HCT116 (cell line): Measurements from ENCODE around the gene OSBPL1A. TPM values are rescaled to one million over a fixed set of nuclear protein-coding genes. Genes with fewer than 3 reads are reported as not detected.

Experiments used
- CBX3 ChIP-seq: IDR thresholded peaks from 2 replicates; pipeline ENCODE4 v1.6.1; 2012; ENCODE audit warnings: low read depth
- EZH2phosphoT487 ChIP-seq: fragments of 200-600 bp; IDR thresholded peaks from 2 replicates; pipeline ENCODE4 v1.6.1; 2018; ENCODE audit warnings: antibody characterized with exemption, borderline replicate concordance
- JUND ChIP-seq: IDR thresholded peaks from 2 replicates; pipeline ENCODE4 v1.6.1; 2012
- POLR2A ChIP-seq: IDR thresholded peaks from 2 replicates; pipeline ENCODE4 v1.7.0; 2011; ENCODE audit warnings: borderline replicate concordance; ENCODE audit not compliant: insufficient read depth, insufficient read length; ENCODE audit errors: extremely low read depth
- POLR2AphosphoS5 ChIP-seq: IDR thresholded peaks from 2 replicates; pipeline ENCODE4 v1.6.1; 2011; ENCODE audit warnings: mild to moderate bottlenecking, low read depth, low read length, moderate library complexity
- RAD21 ChIP-seq: IDR thresholded peaks from 2 replicates; pipeline ENCODE4 v1.6.1; 2012; ENCODE audit warnings: low read depth, mild to moderate bottlenecking
- SIN3A ChIP-seq: IDR thresholded peaks from 2 replicates; pipeline ENCODE4 v1.6.1; 2012; ENCODE audit warnings: low read depth
- SP1 ChIP-seq: IDR thresholded peaks from 2 replicates; pipeline ENCODE4 v1.6.1; 2012; ENCODE audit warnings: low read depth
- SRF ChIP-seq: IDR thresholded peaks from 2 replicates; pipeline ENCODE4 v1.6.1; 2012; ENCODE audit warnings: low read depth
- YY1 ChIP-seq: IDR thresholded peaks from 2 replicates; pipeline ENCODE4 v1.6.1; 2011; ENCODE audit warnings: low read length, low read depth, moderate library complexity, mild to moderate bottlenecking; ENCODE audit not compliant: insufficient replicate concordance; ENCODE audit errors: extremely low read depth
- ZBTB33 ChIP-seq: IDR thresholded peaks from 2 replicates; pipeline ENCODE4 v1.6.1; 2011; ENCODE audit warnings: mild to moderate bottlenecking, low read length, moderate library complexity; ENCODE audit not compliant: insufficient replicate concordance; ENCODE audit errors: extremely low read depth
- ZFX ChIP-seq: fragments of 450-650 bp; IDR thresholded peaks from 2 replicates; pipeline ENCODE4 v1.6.1; 2017
- ZNF274 ChIP-seq: fragments of 200-500 bp; sonication (Bioruptor generic); IDR thresholded peaks from 2 replicates; pipeline ENCODE4 v1.6.1; 2014; ENCODE audit warnings: mild to moderate bottlenecking, low read depth, low read length, inconsistent platforms
- total RNA-seq: library from RNA; stranded (reverse); gene quantifications from one replicate; pipeline ENCODE4 v1.2.1, GENCODE V29; 2021; ENCODE audit not compliant: unreplicated experiment
- TF ChIP-seq, protein P1 (sequence below): IDR thresholded peaks from 2 replicates; pipeline ENCODE4 v1.6.1; 2012
- TF ChIP-seq, protein P2 (sequence below), 3 experiments: fragments of 200-600 bp in 1 of 3; sonication (generic) in 1 of 3; IDR thresholded peaks in 2 of 3; conservative IDR thresholded peaks in 1 of 3; 2 replicates each; pipeline ENCODE4 v1.5.1; 2012 to 2017; ENCODE audit warnings: low read depth in 2 of 3, low read length in 2 of 3, antibody characterized with exemption in 1 of 3, borderline replicate concordance in 1 of 3, control low read depth in 1 of 3, mild to moderate bottlenecking in 1 of 3, mixed read lengths in 1 of 3, mixed run types in 1 of 3, moderate library complexity in 1 of 3; ENCODE audit not compliant: insufficient read depth in 1 of 3
- TF ChIP-seq, protein P3 (sequence below): IDR thresholded peaks from 2 replicates; pipeline ENCODE4 v1.6.1; 2012

The OSBPL1A gene
- total RNA-seq, 1 experiment from 2014 or later, result 18.9 TPM

DNA sequence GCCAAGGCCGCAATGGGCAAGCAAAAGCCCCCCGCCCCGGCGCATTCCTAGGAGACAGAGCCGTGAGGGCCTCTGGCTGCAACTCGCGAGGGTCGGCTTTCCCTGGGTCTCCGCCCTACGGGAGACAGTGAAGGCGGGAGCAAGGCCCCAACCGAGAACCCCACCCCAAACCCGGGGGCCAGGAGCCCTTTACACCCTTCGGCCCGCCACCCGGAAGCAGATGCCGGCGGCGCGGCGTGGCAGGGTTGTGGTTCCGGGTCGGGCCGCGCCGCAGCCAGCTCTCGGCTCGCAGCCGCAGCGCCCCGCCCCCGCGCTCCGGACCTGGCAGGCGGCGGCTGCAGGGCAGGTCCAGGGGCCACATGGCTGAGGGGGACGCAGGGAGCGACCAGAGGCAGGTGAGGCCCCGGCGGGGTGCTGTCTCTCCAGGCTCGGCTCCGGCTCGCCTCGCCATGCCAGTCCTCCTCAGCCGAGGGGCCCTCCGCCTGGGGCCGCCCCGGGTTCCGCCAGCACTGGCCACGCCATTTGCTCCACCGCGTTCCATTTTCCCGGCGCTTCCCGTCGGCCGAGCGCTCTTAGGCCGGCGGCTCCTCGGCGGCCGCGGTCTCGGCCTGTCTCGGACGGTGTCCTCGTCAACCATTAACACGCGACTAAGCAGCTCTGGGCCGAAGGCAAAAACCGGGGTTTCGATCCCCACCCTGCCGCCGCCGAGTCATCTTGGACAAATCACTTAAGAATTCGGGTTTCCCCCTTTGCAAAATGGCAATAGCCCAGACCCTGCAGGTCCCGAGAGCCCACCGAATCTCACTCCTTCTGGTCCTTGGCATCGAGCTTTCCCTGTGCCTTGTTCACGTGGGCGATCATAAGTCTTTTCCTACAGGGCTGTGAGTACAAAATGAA lies 29.0 kb upstream of the OSBPL1A start, which contains the start of gene IMPACT (continued):
- TF ChIP-seq ZBTB33 (peak; percentile 25), POLR2A (peak; percentile 79), SRF (no peak), RAD21 (no peak), YY1 (peak; percentile 72), ZFX (peak; percentile 94), JUND (no peak), POLR2AphosphoS5 (peak; percentile 94), ZNF274 (no peak), SIN3A (peak; percentile 71), CBX3 (peak; percentile 66), SP1 (peak; percentile 9; the same call in 1 of the 2 replicates), EZH2phosphoT487 (no peak)
- TF ChIP-seq, protein P1, sequence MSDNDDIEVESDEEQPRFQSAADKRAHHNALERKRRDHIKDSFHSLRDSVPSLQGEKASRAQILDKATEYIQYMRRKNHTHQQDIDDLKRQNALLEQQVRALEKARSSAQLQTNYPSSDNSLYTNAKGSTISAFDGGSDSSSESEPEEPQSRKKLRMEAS, result peak; percentile 92
- TF ChIP-seq, protein P2, sequence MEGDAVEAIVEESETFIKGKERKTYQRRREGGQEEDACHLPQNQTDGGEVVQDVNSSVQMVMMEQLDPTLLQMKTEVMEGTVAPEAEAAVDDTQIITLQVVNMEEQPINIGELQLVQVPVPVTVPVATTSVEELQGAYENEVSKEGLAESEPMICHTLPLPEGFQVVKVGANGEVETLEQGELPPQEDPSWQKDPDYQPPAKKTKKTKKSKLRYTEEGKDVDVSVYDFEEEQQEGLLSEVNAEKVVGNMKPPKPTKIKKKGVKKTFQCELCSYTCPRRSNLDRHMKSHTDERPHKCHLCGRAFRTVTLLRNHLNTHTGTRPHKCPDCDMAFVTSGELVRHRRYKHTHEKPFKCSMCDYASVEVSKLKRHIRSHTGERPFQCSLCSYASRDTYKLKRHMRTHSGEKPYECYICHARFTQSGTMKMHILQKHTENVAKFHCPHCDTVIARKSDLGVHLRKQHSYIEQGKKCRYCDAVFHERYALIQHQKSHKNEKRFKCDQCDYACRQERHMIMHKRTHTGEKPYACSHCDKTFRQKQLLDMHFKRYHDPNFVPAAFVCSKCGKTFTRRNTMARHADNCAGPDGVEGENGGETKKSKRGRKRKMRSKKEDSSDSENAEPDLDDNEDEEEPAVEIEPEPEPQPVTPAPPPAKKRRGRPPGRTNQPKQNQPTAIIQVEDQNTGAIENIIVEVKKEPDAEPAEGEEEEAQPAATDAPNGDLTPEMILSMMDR (IDR thresholded peaks at IDR 0.05 in 2 of 3, conservative IDR thresholded peaks at IDR 0.05 in 1 of 3; ENCODE audit: borderline replicate concordance in 1 of 3, insufficient read depth in 1 of 3, low read depth in 2 of 3, low read length in 2 of 3), result no peak
- TF ChIP-seq, protein P3, sequence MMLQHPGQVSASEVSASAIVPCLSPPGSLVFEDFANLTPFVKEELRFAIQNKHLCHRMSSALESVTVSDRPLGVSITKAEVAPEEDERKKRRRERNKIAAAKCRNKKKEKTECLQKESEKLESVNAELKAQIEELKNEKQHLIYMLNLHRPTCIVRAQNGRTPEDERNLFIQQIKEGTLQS, result no peak
- TF ChIP-seq, all 23 proteins: peak for 11
